Stomach smooth muscle (tissue), 2 donors: ENCODE results near the gene SH3RF1.

Experiments
- H3K27ac ChIP-seq: one replicate; pipeline ENCODE4 v1.7.0; 2013; ENCODE audit warnings: mild to moderate bottlenecking, low read length, inconsistent platforms
- H3K27me3 ChIP-seq, 2 donors: one replicate each; pipeline ENCODE4 v1.7.0; 2013; ENCODE audit warnings: low read length in 2 of 2; ENCODE audit not compliant: insufficient read depth in 2 of 2, control insufficient read depth in 1 of 2
- H3K36me3 ChIP-seq, 2 donors: one replicate each; pipeline ENCODE4 v1.7.0; 2013; ENCODE audit warnings: low read length in 2 of 2; ENCODE audit not compliant: control insufficient read depth in 2 of 2, insufficient read depth in 2 of 2
- H3K4me1 ChIP-seq: one replicate; pipeline ENCODE4 v1.7.0; 2013; ENCODE audit warnings: low read length; ENCODE audit not compliant: control insufficient read depth, insufficient read depth
- H3K4me3 ChIP-seq, 2 donors: one replicate each; pipeline ENCODE4 v1.7.0; 2013; ENCODE audit warnings: low read length in 2 of 2
- H3K9ac ChIP-seq, 2 donors: one replicate each; pipeline ENCODE4 v1.7.0; 2013; ENCODE audit warnings: low read length in 2 of 2, mild to moderate bottlenecking in 1 of 2
- H3K9me3 ChIP-seq, 2 donors: one replicate each; pipeline ENCODE4 v1.7.0; 2013; ENCODE audit warnings: low read length in 2 of 2; ENCODE audit not compliant: control insufficient read depth in 2 of 2
- donor health status: healthy.
- donor health status: Pancreatic carcinoma.

The SH3RF1 gene

DNA sequence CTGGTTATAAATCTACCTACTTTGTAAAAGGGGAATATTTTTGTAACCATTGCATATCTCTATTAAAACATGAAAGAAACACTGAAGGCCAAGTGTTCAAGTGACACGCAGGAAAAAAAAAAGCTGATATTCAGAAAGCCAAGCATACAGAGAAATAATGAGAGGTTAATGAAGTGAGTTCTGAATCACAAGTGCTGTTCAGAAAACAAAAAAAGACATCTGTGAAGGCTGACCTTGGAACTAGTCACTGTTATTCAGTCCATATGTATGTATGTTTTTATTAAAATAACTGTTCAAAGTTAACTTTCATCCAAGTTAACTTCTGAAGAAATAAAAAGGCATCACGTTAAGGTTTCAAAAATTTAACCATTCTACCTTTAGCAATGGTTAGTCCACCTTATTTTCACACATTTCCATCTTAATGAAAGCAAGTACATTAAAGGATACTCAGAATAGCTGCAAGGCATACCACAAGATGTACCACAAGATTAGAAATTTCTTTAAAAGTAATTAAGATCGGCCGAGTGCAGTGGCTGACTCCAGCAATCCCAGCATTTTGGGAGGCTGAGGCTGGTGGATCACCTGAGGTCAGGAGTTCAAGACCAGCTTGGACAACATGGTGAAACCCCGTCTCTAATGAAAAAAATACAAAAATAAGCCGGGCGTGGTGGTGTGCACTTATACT is 31.4 kb downstream of the SH3RF1 start:
- H3K27ac ChIP-seq = no peak overlapping the region
- no peaks in the 10 kb centered on the region for H3K27me3 ChIP-seq
- peaks cover 27% of the 10 kb centered on the region for H3K4me1 ChIP-seq
- no peaks in the 10 kb centered on the region for H3K9me3 ChIP-seq
- no peaks in the 10 kb centered on the region for H3K36me3 ChIP-seq
- H3K4me3 ChIP-seq = no peak overlapping the region
- H3K9ac ChIP-seq = no peak overlapping the region

DNA sequence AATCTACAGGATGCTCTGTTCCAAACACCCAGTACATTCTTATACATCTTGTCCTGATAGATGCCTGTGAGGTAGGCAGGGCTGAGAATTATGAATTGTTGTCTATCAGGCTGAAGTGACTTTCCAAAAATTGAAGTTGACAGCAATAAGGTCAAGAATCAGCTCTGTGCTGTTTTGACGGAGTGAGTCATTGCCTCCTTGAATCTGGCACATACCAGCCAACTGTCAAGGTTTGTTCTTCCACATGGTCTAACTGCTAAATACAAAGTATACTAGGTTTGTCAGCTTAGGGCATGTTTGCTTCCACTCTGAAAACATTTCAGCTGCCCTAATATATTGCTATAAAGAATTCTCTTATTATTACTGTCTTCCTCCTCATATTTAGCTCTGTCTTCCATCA is 32.3 kb downstream of the SH3RF1 start:
- H3K4me3 ChIP-seq = no peak overlapping the region
- H3K4me1 ChIP-seq = peaks cover 31% of the 10 kb centered on the region
- H3K9me3 ChIP-seq = no peaks in the 10 kb centered on the region
- H3K9ac ChIP-seq = no peak overlapping the region
- peak overlapping the region; percentile 37 for H3K27ac ChIP-seq
- H3K27me3 ChIP-seq = no peaks in the 10 kb centered on the region
- no peaks in the 10 kb centered on the region for H3K36me3 ChIP-seq

DNA sequence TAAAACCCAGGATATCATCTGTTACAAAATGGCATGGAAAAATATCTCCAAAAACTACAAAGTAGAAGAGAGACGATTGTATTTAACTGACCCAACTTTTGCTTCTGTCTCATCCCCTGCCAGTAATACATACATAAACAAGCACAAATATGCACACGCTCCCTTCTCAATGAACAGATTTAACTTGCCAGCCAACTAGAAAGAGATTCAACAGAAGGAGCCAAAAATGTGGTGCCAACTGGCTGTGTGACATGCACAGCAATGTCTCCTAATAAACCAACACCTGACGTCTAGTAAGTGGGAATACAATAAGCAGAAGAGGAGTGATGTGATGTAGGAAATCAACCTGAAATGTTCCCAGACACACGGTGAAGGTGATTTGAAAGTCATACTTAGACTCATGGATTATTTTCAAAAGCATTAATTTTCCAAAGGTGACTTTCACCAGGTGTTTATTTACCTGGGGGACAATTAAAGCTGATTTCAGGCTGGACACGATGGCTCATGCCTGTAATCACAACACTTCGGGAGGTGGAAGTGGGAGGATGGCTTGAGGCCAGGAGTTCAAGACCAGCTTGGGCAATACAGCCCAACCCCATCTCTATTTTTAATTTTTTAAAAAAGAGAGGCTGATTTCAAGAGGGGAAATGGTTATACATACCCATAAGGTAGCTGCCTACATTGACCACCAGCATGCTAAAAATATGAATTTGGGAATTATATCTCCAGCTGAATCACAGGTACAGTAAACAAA is 33.7 kb downstream of the SH3RF1 start:
- Histone ChIP-seq H3K4me3 (peak overlapping the region in 1 of 2 donors; percentile 20), H3K27me3 (no peaks in the 10 kb centered on the region), H3K27ac (no peak overlapping the region), H3K9ac (no peak overlapping the region), H3K4me1 (peaks cover 31% of the 10 kb centered on the region), H3K36me3 (no peaks in the 10 kb centered on the region), H3K9me3 (no peaks in the 10 kb centered on the region)

DNA sequence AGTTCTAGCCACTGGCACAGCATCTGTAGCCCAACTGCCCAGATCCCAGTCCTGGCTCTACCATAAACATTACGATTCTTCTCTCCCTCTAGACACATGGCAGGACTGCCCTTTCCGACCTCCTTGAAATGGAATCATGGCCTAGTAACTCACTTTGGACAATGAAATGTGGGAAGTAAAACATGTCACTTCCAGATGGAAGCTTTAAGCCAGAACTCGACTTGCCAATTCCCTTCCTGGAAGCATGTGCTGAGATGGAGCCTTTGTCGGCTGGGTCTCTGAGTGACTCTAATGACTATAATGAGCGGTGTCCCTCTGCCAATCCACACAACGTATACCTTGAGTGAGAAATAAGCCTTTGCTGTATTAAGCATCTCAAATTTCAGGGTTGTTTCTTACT is 34.7 kb downstream of the SH3RF1 start:
- Histone ChIP-seq H3K9me3 (no peaks in the 10 kb centered on the region), H3K27ac (no peak overlapping the region), H3K9ac (no peak overlapping the region), H3K4me1 (peaks cover 31% of the 10 kb centered on the region), H3K27me3 (no peaks in the 10 kb centered on the region), H3K4me3 (no peak overlapping the region), H3K36me3 (no peaks in the 10 kb centered on the region)

DNA sequence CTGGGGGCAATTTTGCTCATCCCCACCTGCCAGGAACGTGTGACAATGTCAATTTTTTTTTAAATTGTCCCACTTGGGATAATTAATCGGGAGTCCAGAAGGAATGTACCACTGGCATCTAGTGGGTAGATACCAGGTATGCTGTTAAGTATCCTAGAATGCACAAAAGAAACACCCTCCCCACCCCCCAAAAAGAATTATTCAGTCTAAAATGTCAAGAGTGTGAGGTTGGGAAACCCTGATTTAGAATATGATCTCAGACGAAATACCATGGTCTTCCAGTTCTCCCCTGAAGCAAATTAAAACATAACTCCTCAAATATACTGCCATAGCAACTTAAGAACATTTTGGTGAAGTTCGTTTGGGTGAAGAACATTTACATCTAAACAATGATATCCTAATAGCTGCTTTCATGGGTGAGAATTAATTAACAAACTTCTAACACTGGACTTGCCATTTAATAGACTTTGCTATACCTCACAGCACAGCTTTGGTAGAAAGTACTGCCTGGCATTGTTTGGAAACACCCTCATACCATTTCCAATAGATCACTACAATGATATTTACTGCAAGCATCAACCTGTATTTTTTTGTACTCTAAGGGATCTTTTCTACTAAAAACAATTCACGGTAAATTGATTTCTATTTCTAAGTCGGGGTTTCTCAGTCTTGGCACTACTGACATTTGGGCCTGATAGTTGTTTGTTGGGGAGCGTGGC is 36.5 kb downstream of the SH3RF1 start:
- no peak overlapping the region for H3K9ac ChIP-seq
- H3K4me1 ChIP-seq = peaks cover 35% of the 10 kb centered on the region
- H3K36me3 ChIP-seq = no peaks in the 10 kb centered on the region
- H3K27me3 ChIP-seq = no peaks in the 10 kb centered on the region
- H3K4me3 ChIP-seq = no peak overlapping the region
- H3K27ac ChIP-seq = no peak overlapping the region
- H3K9me3 ChIP-seq = no peaks in the 10 kb centered on the region

DNA sequence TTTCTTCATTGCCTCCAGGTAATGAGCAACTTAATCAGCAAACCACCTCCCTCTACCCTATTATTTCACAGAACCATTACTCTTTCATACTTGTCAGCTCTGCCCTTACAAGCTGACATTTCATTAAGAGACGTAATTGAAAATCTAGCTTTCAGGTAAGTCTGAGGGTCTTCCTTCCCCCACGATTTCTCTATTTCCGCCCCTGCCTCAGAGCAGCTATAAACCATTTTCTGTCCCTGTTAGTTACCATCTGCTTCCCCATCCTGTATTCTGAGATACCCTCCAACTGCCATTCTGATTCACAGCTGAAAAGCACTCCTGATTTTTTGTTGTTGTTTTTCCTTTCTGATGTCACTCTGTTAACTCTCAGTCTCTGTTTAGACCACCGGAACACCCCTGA is 37.1 kb downstream of the SH3RF1 start:
- Histone ChIP-seq H3K9ac (no peak overlapping the region), H3K36me3 (no peaks in the 10 kb centered on the region), H3K4me1 (peaks cover 39% of the 10 kb centered on the region)

DNA sequence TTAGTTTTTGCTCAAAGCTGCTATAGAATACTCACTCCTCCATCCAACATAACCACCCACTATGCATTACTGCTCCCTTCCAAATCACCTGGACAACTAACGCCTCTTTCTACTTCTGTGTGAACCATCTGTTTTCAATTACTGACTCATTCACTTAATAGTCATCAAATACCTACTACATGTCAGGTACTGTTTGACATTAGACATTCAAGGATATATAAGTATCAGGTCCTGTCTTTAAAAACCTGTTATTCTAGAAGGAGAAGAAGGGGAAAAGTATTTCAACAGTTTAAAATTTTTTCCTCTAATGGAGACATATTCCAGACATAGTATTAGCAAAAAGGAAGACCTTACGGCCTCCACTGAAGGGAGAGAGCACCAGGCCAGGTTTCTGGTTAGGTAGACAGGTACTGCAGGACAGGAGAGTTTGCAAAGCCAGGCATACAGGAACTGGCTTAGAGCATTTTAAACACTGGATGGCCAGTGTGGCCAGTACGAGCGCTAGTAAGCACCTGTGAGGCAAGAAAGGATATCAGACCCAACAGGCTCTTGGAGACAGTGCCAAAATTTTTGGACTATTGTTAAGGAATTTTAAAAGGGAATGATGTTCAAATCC is 39.0 kb downstream of the SH3RF1 start:
- Histone ChIP-seq H3K27ac (peak overlapping the region; percentile 6), H3K9ac (no peak overlapping the region), H3K4me3 (no peak overlapping the region), H3K4me1 (peaks cover 22% of the 10 kb centered on the region), H3K36me3 (no peaks in the 10 kb centered on the region), H3K27me3 (no peaks in the 10 kb centered on the region), H3K9me3 (no peaks in the 10 kb centered on the region)

More for the DNA sequence above, 37.1 kb downstream of the SH3RF1 start:
- Histone ChIP-seq H3K4me3 (no peak overlapping the region), H3K27me3 (no peaks in the 10 kb centered on the region), H3K27ac (no peak overlapping the region), H3K9me3 (no peaks in the 10 kb centered on the region)

DNA sequence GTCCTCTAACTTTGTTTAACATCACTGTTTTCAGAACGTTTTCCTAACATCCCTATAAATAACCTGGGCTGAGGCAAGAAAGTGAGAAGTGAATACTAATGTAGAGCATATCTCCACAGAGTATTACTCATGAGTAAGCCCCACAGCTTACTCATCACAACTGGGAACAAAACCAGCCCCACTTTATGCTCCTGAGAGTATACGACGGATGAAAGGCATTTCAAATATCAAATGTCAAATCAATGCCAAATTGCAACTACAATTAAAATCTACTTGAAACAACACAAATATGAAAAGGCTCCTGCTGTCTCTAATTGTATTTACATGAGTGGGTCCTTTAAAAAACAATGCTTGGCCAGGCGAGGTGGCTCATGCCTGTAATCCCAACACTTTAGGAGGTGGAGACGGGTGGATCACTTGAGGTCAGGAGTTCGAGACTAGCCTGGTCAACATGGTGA is 41.2 kb downstream of the SH3RF1 start:
- H3K9ac ChIP-seq = no peak overlapping the region
- H3K27ac ChIP-seq = no peak overlapping the region
- no peaks in the 10 kb centered on the region for H3K9me3 ChIP-seq
- no peaks in the 10 kb centered on the region for H3K27me3 ChIP-seq
- no peak overlapping the region for H3K4me3 ChIP-seq
- H3K4me1 ChIP-seq = peaks cover 16% of the 10 kb centered on the region
- H3K36me3 ChIP-seq = no peaks in the 10 kb centered on the region

DNA sequence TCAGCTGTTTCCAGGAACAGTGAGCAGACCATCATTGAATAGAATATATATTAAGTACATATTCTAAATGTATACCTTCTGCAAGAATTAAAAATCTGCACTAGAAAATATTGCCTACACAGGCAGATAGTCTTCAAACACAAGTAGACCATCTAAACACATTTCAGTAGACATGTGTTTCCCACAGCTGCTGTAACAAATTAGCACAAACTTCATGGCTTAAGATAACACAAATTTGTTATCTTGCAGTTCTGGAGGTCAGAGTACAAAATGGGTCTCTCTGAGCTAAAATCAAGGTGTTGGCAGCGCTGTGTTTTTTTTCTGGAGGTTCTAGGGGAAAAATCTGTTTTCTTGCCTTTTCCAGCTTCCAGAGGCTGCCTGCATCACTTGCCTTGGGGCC is 42.7 kb downstream of the SH3RF1 start:
- Histone ChIP-seq H3K9ac (no peak overlapping the region), H3K9me3 (no peaks in the 10 kb centered on the region), H3K27ac (no peak overlapping the region), H3K27me3 (no peaks in the 10 kb centered on the region), H3K4me1 (peaks cover 12% of the 10 kb centered on the region), H3K36me3 (no peaks in the 10 kb centered on the region), H3K4me3 (no peak overlapping the region)

DNA sequence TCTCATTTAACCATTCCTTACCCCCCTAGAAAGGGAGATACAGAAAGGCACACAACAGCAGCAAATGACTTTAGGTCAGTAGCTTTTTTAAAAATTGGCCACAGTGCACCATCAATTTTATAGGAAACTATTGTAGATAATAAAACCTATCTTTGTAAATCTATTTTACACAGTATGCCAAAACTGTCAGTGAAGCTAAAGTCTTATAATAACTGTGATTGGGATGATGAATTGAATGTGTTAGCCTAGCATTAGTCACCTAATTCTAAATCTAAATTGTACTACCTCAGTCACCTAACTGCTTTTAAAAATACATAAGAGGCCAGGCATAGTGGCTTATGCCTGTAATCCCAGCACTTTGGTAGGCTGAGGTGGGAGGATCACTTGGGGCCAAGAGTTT is 44.2 kb downstream of the SH3RF1 start:
- H3K4me3 ChIP-seq = no peak overlapping the region
- H3K4me1 ChIP-seq = peaks cover 12% of the 10 kb centered on the region
- no peaks in the 10 kb centered on the region for H3K36me3 ChIP-seq
- no peak overlapping the region for H3K9ac ChIP-seq
- H3K9me3 ChIP-seq = no peaks in the 10 kb centered on the region
- no peak overlapping the region for H3K27ac ChIP-seq
- no peaks in the 10 kb centered on the region for H3K27me3 ChIP-seq
